Measurements from ENCODE around the gene GLDC.

- TF ChIP-seq CTCF (IDR thresholded peaks at IDR 0.05; ENCODE audit: insufficient read depth, low read depth, low read length), result no peak
- no peak for TF ChIP-seq EZH2 (IDR thresholded peaks at IDR 0.05; ENCODE audit: insufficient read depth, low read length)
These were observed 87.5 kb downstream of the GLDC start for GRCh38 chr9:6557883-6558616.
